ENCODE data around the gene ARL3. TPM values are rescaled to one million over a fixed set of nuclear protein-coding genes. Genes with fewer than 3 reads are reported as not detected.
A peak's percentile ranks its signal among the peaks of the same experiment; 100 is the strongest.

ARL3 gene
- polyA plus RNA-seq, 2 donors = 2.2 to 4.6 TPM

GRCh38 chr10:102626026-102626685, 88.0 kb downstream of the ARL3 start:
- Histone ChIP-seq H3K36me3 (ENCODE audit: control insufficient read depth in 2 of 2, insufficient read depth in 2 of 2, low read length in 1 of 2) (peaks cover 0 to 4% of the 10 kb centered on the region in 2 donors), H3K27ac (ENCODE audit: low read depth in 2 of 2, low read length in 1 of 2) (peak overlapping the region in 1 of 2 donors; percentile 24), H3K9me3 (ENCODE audit: control insufficient read depth in 2 of 2, insufficient read depth in 1 of 2, low read depth in 1 of 2, low read length in 1 of 2) (no peaks in the 10 kb centered on the region), H3K4me1 (ENCODE audit: control insufficient read depth in 2 of 2, insufficient read depth in 2 of 2, low read length in 1 of 2) (peaks cover 4 to 13% of the 10 kb centered on the region in 2 donors), H3K4me3 (ENCODE audit: low read depth in 1 of 2, low read length in 2 of 2) (no peak overlapping the region), H3K27me3 (ENCODE audit: control insufficient read depth in 1 of 2, insufficient read depth in 2 of 2, low read length in 2 of 2) (no peaks in the 10 kb centered on the region)
- WGBS, 2 donors = 83 to 84% methylated on average over 10 of the region's 10 CpGs

- no peaks in the 10 kb centered on the region for H3K9me3 ChIP-seq (ENCODE audit: control insufficient read depth in 2 of 2, insufficient read depth in 1 of 2, low read depth in 1 of 2, low read length in 1 of 2)
- no peak overlapping the region for H3K4me3 ChIP-seq (ENCODE audit: low read depth in 1 of 2, low read length in 2 of 2)
- H3K27ac ChIP-seq (ENCODE audit: low read depth in 2 of 2, low read length in 1 of 2) = peak overlapping the region in 1 of 2 donors; percentile 23
- WGBS, 2 donors = 69 to 76% methylated on average over 12 of the region's 12 CpGs
- no peaks in the 10 kb centered on the region for H3K27me3 ChIP-seq (ENCODE audit: control insufficient read depth in 1 of 2, insufficient read depth in 2 of 2, low read length in 2 of 2)
- peaks cover 0 to 2% of the 10 kb centered on the region in 2 donors for H3K36me3 ChIP-seq (ENCODE audit: control insufficient read depth in 2 of 2, insufficient read depth in 2 of 2, low read length in 1 of 2)
- peaks cover 5 to 13% of the 10 kb centered on the region in 2 donors for H3K4me1 ChIP-seq (ENCODE audit: control insufficient read depth in 2 of 2, insufficient read depth in 2 of 2, low read length in 1 of 2)
These were observed 89.2 kb downstream of the ARL3 start for GRCh38 chr10:102624751-102625645.

GRCh38 chr10:102624094-102624493, 90.1 kb downstream of the ARL3 start:
- 86 to 89% methylated on average over 3 of the region's 3 CpGs for WGBS, 2 donors
- Histone ChIP-seq H3K36me3 (ENCODE audit: control insufficient read depth in 2 of 2, insufficient read depth in 2 of 2, low read length in 1 of 2) (peaks cover 0 to 2% of the 10 kb centered on the region in 2 donors), H3K4me3 (ENCODE audit: low read depth in 1 of 2, low read length in 2 of 2) (no peak overlapping the region), H3K4me1 (ENCODE audit: control insufficient read depth in 2 of 2, insufficient read depth in 2 of 2, low read length in 1 of 2) (peaks cover 5 to 13% of the 10 kb centered on the region in 2 donors), H3K27me3 (ENCODE audit: control insufficient read depth in 1 of 2, insufficient read depth in 2 of 2, low read length in 2 of 2) (no peaks in the 10 kb centered on the region), H3K27ac (ENCODE audit: low read depth in 2 of 2, low read length in 1 of 2) (no peak overlapping the region), H3K9me3 (ENCODE audit: control insufficient read depth in 2 of 2, insufficient read depth in 1 of 2, low read depth in 1 of 2, low read length in 1 of 2) (no peaks in the 10 kb centered on the region)

Other genes starting within 250 kb of the ARL3 start
- 10 to 100 TPM; 56.1 to 60.3 TPM for gene ACTR1A, start 211.7 kb downstream of the ARL3 start, polyA plus RNA-seq
- 1 to 10 TPM; 2.9 to 6.0 TPM for gene SUFU, start 210.4 kb downstream of the ARL3 start, polyA plus RNA-seq
- gene TRIM8, start 69.9 kb downstream of the ARL3 start, polyA plus RNA-seq = 10 to 100 TPM; 26.4 to 33.3 TPM
- 1 to 10 TPM; 3.5 to 5.7 TPM for gene SFXN2, start 239 bp upstream of the ARL3 start, polyA plus RNA-seq
- 10 to 100 TPM; 13.4 to 17.1 TPM for gene WBP1L, start 29.6 kb upstream of the ARL3 start, polyA plus RNA-seq
- under 1 TPM in 1 of 2 donors, not detected in 1; 0.71 TPM for gene CYP17A1, start 123.0 kb upstream of the ARL3 start, polyA plus RNA-seq
- gene BORCS7, start 139.9 kb upstream of the ARL3 start, polyA plus RNA-seq = 10 to 100 TPM; 12.3 to 14.5 TPM
- 1 to 10 TPM; 2.0 to 2.8 TPM for gene AS3MT, start 155.1 kb upstream of the ARL3 start, polyA plus RNA-seq
- gene CNNM2, start 203.9 kb upstream of the ARL3 start, polyA plus RNA-seq = 1 to 10 TPM in 1 of 2 donors, under 1 TPM in 1; 0.88 to 1.1 TPM

Measured in esophagus (tissue), 2 donors.